H9 (cell line): ENCODE data around the gene DERA. TPM values are rescaled to one million over a fixed set of nuclear protein-coding genes. Genes with fewer than 3 reads are reported as not detected.

Experiments
- DNase-seq: peaks from one replicate; pipeline ENCODE4 v3.0.0-alpha.2; 2017
- H2AFZ ChIP-seq: one replicate; pipeline ENCODE4 v1.6.1; 2013; ENCODE audit warnings: mild to moderate bottlenecking, low read length, control low read depth, moderate library complexity
- H2AK5ac ChIP-seq: 2 replicates; pipeline ENCODE4 v1.6.1; 2013; ENCODE audit warnings: low read length, control low read depth, mixed read lengths; ENCODE audit not compliant: insufficient read length
- H2BK120ac ChIP-seq: one replicate; pipeline ENCODE4 v1.6.1; 2013; ENCODE audit warnings: low read depth, mild to moderate bottlenecking, low read length, control low read depth, inconsistent platforms; ENCODE audit not compliant: poor library complexity, severe bottlenecking
- H2BK12ac ChIP-seq: 2 replicates; pipeline ENCODE4 v1.6.1; 2013; ENCODE audit warnings: low read length, control low read depth, mixed read lengths, low read depth; ENCODE audit not compliant: insufficient read length
- H2BK15ac ChIP-seq: 2 replicates; pipeline ENCODE4 v1.6.1; 2013; ENCODE audit warnings: low read depth, low read length, control low read depth
- H2BK20ac ChIP-seq: one replicate; pipeline ENCODE4 v1.6.1; 2013; ENCODE audit warnings: low read depth, mild to moderate bottlenecking, low read length, control low read depth, inconsistent platforms; ENCODE audit not compliant: poor library complexity, severe bottlenecking
- H2BK5ac ChIP-seq: 2 replicates; pipeline ENCODE4 v1.6.1; 2013; ENCODE audit warnings: low read length, control low read depth, mixed read lengths; ENCODE audit not compliant: insufficient read length
- H3K14ac ChIP-seq: 2 replicates; pipeline ENCODE4 v1.6.1; 2013; ENCODE audit warnings: low read length, control low read depth; ENCODE audit not compliant: insufficient read depth
- H3K18ac ChIP-seq: 2 replicates; pipeline ENCODE4 v1.6.1; 2013; ENCODE audit warnings: low read depth, mild to moderate bottlenecking, mixed read lengths, low read length, control low read depth; ENCODE audit not compliant: insufficient read length
- H3K23ac ChIP-seq: 2 replicates; pipeline ENCODE4 v1.6.1; 2013; ENCODE audit warnings: low read length, control low read depth, mixed read lengths, low read depth; ENCODE audit not compliant: insufficient read length
- H3K23me2 ChIP-seq: 2 replicates; pipeline ENCODE4 v1.6.1; 2013; ENCODE audit warnings: low read depth, mild to moderate bottlenecking, mixed read lengths, low read length, control low read depth; ENCODE audit not compliant: insufficient read length, poor library complexity, severe bottlenecking
- H3K27ac ChIP-seq: 2 replicates; pipeline ENCODE4 v1.5.1; 2013; ENCODE audit warnings: low read length, control low read depth, mixed read lengths, low read depth; ENCODE audit not compliant: insufficient read length
- H3K27me3 ChIP-seq: 2 replicates; pipeline ENCODE4 v1.6.1; 2013; ENCODE audit warnings: low read length, control low read depth, inconsistent platforms; ENCODE audit not compliant: insufficient read depth
- H3K4ac ChIP-seq: 2 replicates; pipeline ENCODE4 v1.6.1; 2013; ENCODE audit warnings: low read depth, mild to moderate bottlenecking, control low read depth, inconsistent platforms, low read length, moderate library complexity
- H3K4me1 ChIP-seq: 2 replicates; pipeline ENCODE4 v1.6.1; 2013; ENCODE audit warnings: low read length, control low read depth, inconsistent platforms; ENCODE audit not compliant: insufficient read depth
- H3K4me2 ChIP-seq: 2 replicates; pipeline ENCODE4 v1.6.1; 2013; ENCODE audit warnings: low read length, control low read depth, mixed read lengths; ENCODE audit not compliant: insufficient read length, insufficient read depth
- H3K56ac ChIP-seq: 2 replicates; pipeline ENCODE4 v1.6.1; 2013; ENCODE audit warnings: low read depth, mild to moderate bottlenecking, mixed read lengths, low read length, control low read depth; ENCODE audit not compliant: insufficient read length
- H3K79me1 ChIP-seq: 2 replicates; pipeline ENCODE4 v1.6.1; 2013; ENCODE audit warnings: low read depth, mild to moderate bottlenecking, moderate library complexity, low read length, control low read depth, inconsistent platforms; ENCODE audit not compliant: insufficient read depth, poor library complexity, severe bottlenecking
- H3K79me2 ChIP-seq: 2 replicates; pipeline ENCODE4 v1.6.1; 2013; ENCODE audit warnings: low read length, control low read depth, inconsistent platforms; ENCODE audit not compliant: insufficient read depth
- H3K9ac ChIP-seq: 2 replicates; pipeline ENCODE4 v1.6.1; 2013; ENCODE audit warnings: low read length, control low read depth, mixed read lengths; ENCODE audit not compliant: insufficient read length; ENCODE audit errors: extremely low read depth
- H3K9me3 ChIP-seq: one replicate; pipeline ENCODE4 v1.6.1; 2013; ENCODE audit warnings: low read depth, low read length, inconsistent platforms; ENCODE audit not compliant: control insufficient read depth
- H3T11ph ChIP-seq: one replicate; pipeline ENCODE4 v1.6.1; 2013; ENCODE audit warnings: mild to moderate bottlenecking, low read length, control low read depth, inconsistent platforms
- H4K20me1 ChIP-seq: one replicate; pipeline ENCODE4 v1.6.1; 2013; ENCODE audit not compliant: control insufficient read depth, insufficient read length, insufficient read depth
- H4K5ac ChIP-seq: 2 replicates; pipeline ENCODE4 v1.6.1; 2013; ENCODE audit warnings: low read depth, mild to moderate bottlenecking, mixed read lengths, low read length, control low read depth; ENCODE audit not compliant: insufficient read length
- H4K8ac ChIP-seq: replicated peaks from 2 replicates; pipeline ENCODE4 v1.6.1; 2013; ENCODE audit warnings: low read length, control low read depth, mixed read lengths, low read depth; ENCODE audit not compliant: insufficient read length
- H4K91ac ChIP-seq: 2 replicates; pipeline ENCODE4 v1.6.1; 2013; ENCODE audit warnings: low read depth, mild to moderate bottlenecking, moderate library complexity, mixed read lengths, low read length, control low read depth; ENCODE audit not compliant: insufficient read length
- H3K27ac Mint-ChIP-seq, 3 experiments: 2 replicates in 2 of 3; 3 replicates in 1 of 3; pipeline ENCODE4 v1.8.0; 2020 to 2021; ENCODE audit warnings: mixed read lengths in 3 of 3, mild to moderate bottlenecking in 1 of 3, moderate library complexity in 1 of 3
- H3K27me3 Mint-ChIP-seq: 2 replicates; pipeline ENCODE4 v1.8.0; 2021; ENCODE audit warnings: low read depth, mild to moderate bottlenecking, moderate library complexity, mixed read lengths
- H3K36me3 Mint-ChIP-seq, 3 experiments: 2 replicates in 2 of 3; 3 replicates in 1 of 3; pipeline ENCODE4 v1.8.0; 2020 to 2021; ENCODE audit warnings: low read depth in 3 of 3, mixed read lengths in 3 of 3; ENCODE audit not compliant: insufficient read depth in 1 of 3
- H3K4me1 Mint-ChIP-seq, 2 experiments: 2 replicates each; pipeline ENCODE4 v1.8.0; 2020; ENCODE audit warnings: mixed read lengths in 2 of 2
- H3K4me3 Mint-ChIP-seq, 2 experiments: 2 replicates in 1 of 2; 3 replicates in 1 of 2; pipeline ENCODE4 v1.8.0; 2020 to 2021; ENCODE audit warnings: mild to moderate bottlenecking in 2 of 2, mixed read lengths in 2 of 2, moderate library complexity in 1 of 2
- H3K9me3 Mint-ChIP-seq, 2 experiments: 2 replicates in 1 of 2; 3 replicates in 1 of 2; pipeline ENCODE4 v1.8.0; 2020; ENCODE audit warnings: mild to moderate bottlenecking in 2 of 2, mixed read lengths in 2 of 2, moderate library complexity in 1 of 2
- CTCF ChIP-seq: fragments of 200-600 bp; sonication (generic); conservative IDR thresholded peaks from 3 replicates; pipeline ENCODE4 v1.8.0; 2021; ENCODE audit warnings: antibody characterized with exemption, mild to moderate bottlenecking
- WGBS: extraction: QIAGEN DNeasy Blood & Tissue Kit; methylation state at CpG from one replicate; pipeline ENCODE4 v1.1.7; 2013; ENCODE audit warnings: missing lambda C conversion rate, low lambda C conversion rate, mixed read lengths; ENCODE audit not compliant: insufficient read length; ENCODE audit errors: extremely low coverage; 5-methylcytosine and 5-hydroxymethylcytosine counted together
- total RNA-seq: library from RNA; stranded (reverse); gene quantifications from 2 replicates; pipeline ENCODE4 v1.2.1, GENCODE V29; 2021

The DERA gene
- total RNA-seq, 1 experiment from 2014 or later: 20.9 TPM

GRCh38 chr12:15904378-15904920 lies 6.7 kb upstream of the DERA start:
- Histone ChIP-seq H4K20me1 (no peaks in the 10 kb centered on the region), H2BK120ac (no peak overlapping the region), H3K79me2 (no peaks in the 10 kb centered on the region), H2BK15ac (no peak overlapping the region), H3K18ac (no peak overlapping the region), H3K56ac (no peak overlapping the region), H3K27ac (no peak overlapping the region), H2AK5ac (no peak overlapping the region), H3K23me2 (no peaks in the 10 kb centered on the region), H3K14ac (no peak overlapping the region), H3T11ph (no peak overlapping the region), H3K4me1 (no peaks in the 10 kb centered on the region), H3K27me3 (no peaks in the 10 kb centered on the region), H3K4me2 (no peak overlapping the region), H4K91ac (no peak overlapping the region), H2BK5ac (no peak overlapping the region), H4K8ac (no peak overlapping the region), H2AFZ (no peak overlapping the region), H3K4ac (no peak overlapping the region), H3K79me1 (no peaks in the 10 kb centered on the region), H2BK12ac (no peak overlapping the region), H3K23ac (no peak overlapping the region), H2BK20ac (no peak overlapping the region), H3K9me3 (no peaks in the 10 kb centered on the region), H3K9ac (no peak overlapping the region), H4K5ac (no peak overlapping the region)
- Mint-ChIP-seq H3K9me3 (no peaks in the 10 kb centered on the region), H3K27me3 (no peaks in the 10 kb centered on the region; the same call in 1 of the 2 replicates), H3K36me3 (peaks cover 20 to 53% (median 48%) of the 10 kb centered on the region in 3 experiments; a peak in 6 of 7 replicates), H3K4me1 (no peaks in the 10 kb centered on the region), H3K27ac (no peak overlapping the region), H3K4me3 (no peak overlapping the region)
- no CpG with 5 or more reads among the region's 5 CpGs for WGBS
- no peak for TF ChIP-seq CTCF
- no peak for DNase-seq
